MCF 10A (cell line): ENCODE measurements around the gene FBN3. TPM values are rescaled to one million over a fixed set of nuclear protein-coding genes. Genes with fewer than 3 reads are reported as not detected.

ENCODE experiments used
- BruUV-seq: library from RNA; stranded (reverse); fragments of 400-500 nt; replicated peaks from 2 replicates; lab custom pipeline; 2021; lab: Mats Ljungman, UMichigan
- CTCF ChIA-PET: fragments of 300-600 bp; sonication (Branson Sonifier 250); formaldehyde crosslinking; extraction: SDS; loops from one replicate; lab custom pipeline; 2021; ENCODE audit warnings: antibody characterized with exemption, inconsistent platforms; lab: Yijun Ruan, JAX
- POLR2A ChIA-PET: fragments of 300-600, 350-650 bp; sonication (Branson Sonifier 250); formaldehyde crosslinking; extraction: SDS; loops from one replicate; lab custom pipeline; 2020; ENCODE audit warnings: antibody characterized with exemption, inconsistent platforms; lab: Yijun Ruan, JAX
- DNase-seq: peaks from one replicate; pipeline ENCODE4 v3.0.0-alpha.2; 2018; ENCODE audit not compliant: unreplicated experiment
- H3K27ac Mint-ChIP-seq: one replicate; pipeline ENCODE4 v1.8.0; 2022; ENCODE audit warnings: mild to moderate bottlenecking, low read depth, mixed read lengths; ENCODE audit not compliant: unreplicated experiment
- H3K27me3 Mint-ChIP-seq: one replicate; pipeline ENCODE4 v1.8.0; 2022; ENCODE audit warnings: mixed read lengths; ENCODE audit not compliant: insufficient read depth, unreplicated experiment
- H3K36me3 Mint-ChIP-seq: one replicate; pipeline ENCODE4 v1.8.0; 2022; ENCODE audit warnings: mild to moderate bottlenecking, moderate library complexity, mixed read lengths; ENCODE audit not compliant: insufficient read depth, unreplicated experiment
- H3K4me1 Mint-ChIP-seq: one replicate; pipeline ENCODE4 v1.8.0; 2022; ENCODE audit warnings: mixed read lengths; ENCODE audit not compliant: insufficient read depth, unreplicated experiment
- H3K4me3 Mint-ChIP-seq: one replicate; pipeline ENCODE4 v1.8.0; 2022; ENCODE audit warnings: mild to moderate bottlenecking, moderate library complexity, mixed read lengths; ENCODE audit not compliant: unreplicated experiment
- H3K9me3 Mint-ChIP-seq: one replicate; pipeline ENCODE4 v1.8.0; 2022; ENCODE audit warnings: mixed read lengths; ENCODE audit not compliant: unreplicated experiment
- CTCF ChIP-seq: fragments of 200-600 bp; IDR thresholded peaks from one replicate; pipeline ENCODE4 v1.8.0; 2022; ENCODE audit warnings: antibody characterized with exemption, mild to moderate bottlenecking; ENCODE audit not compliant: unreplicated experiment
- intact Hi-C: fragments of 100-400 bp; cut with micrococcal nuclease; formaldehyde crosslinking; loops from 2 replicates; pipeline ENCODE4 v1.14.1; 2022
- total RNA-seq: library from RNA; stranded (reverse); gene quantifications from 2 replicates; pipeline ENCODE4 v1.2.3, GENCODE V29; 2022

The FBN3 gene
- total RNA-seq, 1 experiment from 2014 or later: not detected

- BruUV-seq: no TSS peak
- Mint-ChIP-seq H3K27me3 (no peaks in the 10 kb centered on the region), H3K9me3 (no peaks in the 10 kb centered on the region), H3K36me3 (no peaks in the 10 kb centered on the region), H3K4me1 (no peaks in the 10 kb centered on the region), H3K4me3 (no peak overlapping the region), H3K27ac (no peak overlapping the region)
- POLR2A ChIA-PET: no interaction called here
- no peak for DNase-seq
- intact Hi-C loops: no loop called here
- no peak for TF ChIP-seq CTCF
- CTCF ChIA-PET: no interaction called here
Observed at GRCh38 chr19:8064911-8065874, 84.2 kb downstream of the FBN3 start.

- BruUV-seq: no TSS peak
- Mint-ChIP-seq H3K4me3 (no peak overlapping the region), H3K27ac (no peak overlapping the region), H3K36me3 (no peaks in the 10 kb centered on the region), H3K4me1 (no peaks in the 10 kb centered on the region), H3K9me3 (no peaks in the 10 kb centered on the region), H3K27me3 (no peaks in the 10 kb centered on the region)
- intact Hi-C loops: no loop called here
- TF ChIP-seq CTCF: no peak
- no peak for DNase-seq
- POLR2A ChIA-PET: interaction anchor here (0.9 kb wide), 1 partner anchor 113 kb away, joined by 3 read pairs; no protein-coding TSS in a partner anchor
- CTCF ChIA-PET: interaction anchor here (0.6 to 1.0 kb wide), 3 partner anchors 10 to 257 kb away, joined by 3 read pairs; no protein-coding TSS in a partner anchor
Observed at GRCh38 chr19:8057545-8058270, 91.7 kb downstream of the FBN3 start.

GRCh38 chr19:8056533-8056932 is 92.9 kb downstream of the FBN3 start:
- no peak overlapping the region for H3K4me3 Mint-ChIP-seq
- H3K4me1 Mint-ChIP-seq: no peaks in the 10 kb centered on the region
- no peaks in the 10 kb centered on the region for H3K36me3 Mint-ChIP-seq
- no peak for DNase-seq
- H3K27me3 Mint-ChIP-seq: no peaks in the 10 kb centered on the region
- no TSS peak for BruUV-seq
- POLR2A ChIA-PET: no interaction called here
- intact Hi-C loops: no loop called here
- no peaks in the 10 kb centered on the region for H3K9me3 Mint-ChIP-seq
- CTCF ChIA-PET: interaction anchor here (1.0 kb wide), 1 partner anchor 11 kb away, joined by 3 read pairs; no protein-coding TSS in a partner anchor
- no peak for TF ChIP-seq CTCF
- H3K27ac Mint-ChIP-seq: no peak overlapping the region

GRCh38 chr19:8054169-8054568 is 95.2 kb downstream of the FBN3 start:
- no peak overlapping the region for H3K27ac Mint-ChIP-seq
- no peak for DNase-seq
- intact Hi-C loops: no loop called here
- CTCF ChIA-PET: interaction anchor here (0.6 to 0.7 kb wide), 2 partner anchors 16 to 258 kb away, joined by 3 read pairs; no protein-coding TSS in a partner anchor
- TF ChIP-seq CTCF: no peak
- no peaks in the 10 kb centered on the region for H3K36me3 Mint-ChIP-seq
- no TSS peak for BruUV-seq
- H3K27me3 Mint-ChIP-seq: no peaks in the 10 kb centered on the region
- H3K4me1 Mint-ChIP-seq: no peaks in the 10 kb centered on the region
- POLR2A ChIA-PET: interaction anchor here (0.6 kb wide), 1 partner anchor 1569 kb away, joined by 3 read pairs; no protein-coding TSS in a partner anchor
- H3K4me3 Mint-ChIP-seq: no peak overlapping the region
- H3K9me3 Mint-ChIP-seq: no peaks in the 10 kb centered on the region
